GM13977 (cell line): ENCODE measurements around the gene SLC8A1.

ENCODE experiments used
- DNase-seq: peaks from one replicate; pipeline ENCODE4 v3.0.0; 2012; ENCODE audit warnings: low spot score
- CTCF ChIP-seq: IDR thresholded peaks from 2 replicates; pipeline ENCODE4 v1.5.1; 2012; ENCODE audit warnings: mild to moderate bottlenecking, control low read depth; ENCODE audit not compliant: insufficient read depth; ENCODE audit errors: extremely low read depth, missing control alignments
- in situ Hi-C: fragments of 300-500 bp; cut with MboI; formaldehyde crosslinking; loops from one replicate; pipeline ENCODE4 v1.12.0; 2022; ENCODE audit warnings: low sequenced_read_pairs, low pct_unique_long_range_greater_than_20kb, mixed read lengths, inconsistent platforms; ENCODE audit not compliant: unreplicated experiment

Gene SLC8A1

DNA sequence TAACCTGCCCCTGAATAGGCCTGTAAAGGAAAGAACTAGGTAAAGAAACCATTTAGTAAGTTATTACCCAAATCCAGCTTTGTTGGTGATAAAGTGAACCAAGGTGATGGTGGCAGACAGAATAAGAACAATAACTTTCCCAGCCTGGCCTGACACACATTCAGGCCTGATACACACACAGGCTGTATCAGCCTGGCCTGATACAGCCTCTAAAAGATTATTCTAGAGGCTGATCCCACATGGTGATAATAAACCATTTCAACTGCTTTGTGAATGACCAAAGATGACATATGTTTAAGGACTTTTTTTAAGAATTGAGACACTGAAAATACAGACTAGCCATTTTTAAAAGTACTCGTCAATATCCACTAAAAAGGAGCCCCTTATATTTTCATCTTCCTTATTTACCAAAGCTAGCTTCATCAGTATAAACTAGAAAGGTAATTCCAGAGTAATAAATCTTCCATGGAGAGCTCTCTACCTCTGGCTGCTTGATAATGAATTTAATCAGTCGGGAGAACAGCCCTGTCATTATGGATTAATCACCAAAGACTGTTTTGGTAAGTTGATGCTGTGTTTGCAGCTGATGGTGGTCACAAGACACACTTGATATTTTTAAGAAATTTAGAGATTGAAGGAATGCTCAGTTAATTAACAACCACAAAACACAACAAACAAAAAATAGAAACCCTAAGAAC, 77.2 kb downstream of the SLC8A1 start:
- no peak for DNase-seq
- TF ChIP-seq CTCF = no peak
- in situ Hi-C loops = no loop called here

GRCh38 chr2:40373111-40373510, 78.8 kb downstream of the SLC8A1 start:
- DNase-seq = no peak
- TF ChIP-seq CTCF = no peak
- in situ Hi-C loops = no loop called here

DNA sequence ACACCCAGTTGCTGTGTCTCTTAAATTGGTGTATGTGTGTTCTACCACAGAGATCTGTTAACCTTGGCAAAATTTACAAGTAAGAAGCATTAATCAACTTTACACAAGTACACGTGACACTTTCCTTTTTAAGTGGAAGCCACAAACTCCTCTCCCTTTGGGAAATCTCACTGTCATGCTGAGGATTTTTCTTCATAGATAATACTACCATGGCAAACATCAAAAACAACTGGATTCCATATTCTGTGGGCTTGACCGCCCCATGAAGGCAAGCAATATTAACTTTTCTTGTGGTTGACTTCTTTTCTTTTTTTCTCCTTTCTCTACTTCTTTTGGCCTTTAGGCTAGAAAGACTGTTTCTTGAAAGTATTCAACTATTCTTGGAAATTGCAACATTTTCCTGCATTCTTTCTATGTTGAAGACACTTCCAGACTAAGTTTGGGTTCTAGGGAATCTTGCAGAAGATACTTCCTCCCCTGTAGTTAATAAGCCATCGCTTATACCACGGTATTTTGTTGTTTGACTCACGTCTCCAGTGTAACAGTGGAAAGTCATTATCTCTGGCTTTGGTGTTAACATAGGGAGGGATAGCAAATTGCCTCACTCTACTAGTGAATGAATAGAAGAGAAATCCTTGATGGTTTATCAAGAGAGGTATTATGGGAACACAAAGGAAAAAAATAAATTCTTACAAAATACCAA, 79.5 kb downstream of the SLC8A1 start:
- no peak for TF ChIP-seq CTCF
- in situ Hi-C loops = no loop called here
- no peak for DNase-seq

DNA sequence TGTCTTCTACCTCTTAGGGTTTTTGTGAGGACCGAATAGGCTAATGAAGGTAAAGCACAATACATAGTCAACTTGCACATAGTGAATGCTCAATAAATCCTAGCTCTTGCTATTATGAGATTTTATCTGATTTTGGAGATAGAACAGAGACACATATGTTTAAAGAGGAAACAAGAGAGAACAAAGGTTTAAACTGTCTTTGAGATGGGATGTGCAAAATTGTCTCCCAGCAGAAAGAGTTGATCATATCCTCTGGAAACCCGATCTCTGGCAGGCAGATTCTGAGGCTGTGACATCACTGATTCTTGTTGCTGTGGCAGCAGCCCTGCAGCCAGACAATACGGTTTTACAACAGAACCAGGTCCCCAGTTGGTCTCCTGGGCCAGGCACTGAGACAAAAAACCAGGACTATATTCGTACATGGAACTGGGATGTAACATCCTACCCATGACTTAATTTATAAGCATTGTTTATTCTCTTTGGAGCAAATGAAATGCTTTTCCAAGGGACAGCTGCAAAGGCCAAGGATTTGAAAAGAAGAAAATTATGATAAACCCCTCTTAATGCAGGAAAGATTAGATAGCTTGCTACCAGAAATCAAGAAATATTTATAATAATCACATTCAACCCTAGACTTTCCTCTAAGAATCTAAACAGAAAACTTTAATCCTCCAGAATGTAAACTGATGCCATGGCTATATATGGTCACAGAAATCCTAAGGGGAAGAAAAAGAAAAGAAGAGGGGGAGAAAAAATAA, 80.2 kb downstream of the SLC8A1 start:
- in situ Hi-C loops = no loop called here
- no peak for TF ChIP-seq CTCF
- DNase-seq = no peak

DNA sequence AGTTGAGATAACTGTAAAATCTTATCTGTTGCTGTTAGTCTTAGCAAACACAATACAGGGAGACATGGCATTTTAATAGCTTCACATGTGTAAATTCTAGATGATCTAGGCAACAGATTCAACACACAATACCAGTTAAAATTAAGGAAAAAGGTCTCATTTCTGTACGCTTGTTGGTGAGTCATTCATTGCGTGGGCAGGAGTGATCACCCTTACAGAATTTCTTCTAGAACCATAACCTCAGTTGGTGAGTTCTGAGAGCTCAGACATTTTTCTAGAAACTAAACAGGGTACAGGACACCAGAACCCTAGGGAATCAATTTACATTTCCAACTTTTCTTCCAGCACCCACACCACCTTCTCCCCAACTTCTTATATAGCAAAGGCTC, 81.9 kb downstream of the SLC8A1 start:
- in situ Hi-C loops = no loop called here
- no peak for TF ChIP-seq CTCF
- no peak for DNase-seq

DNA sequence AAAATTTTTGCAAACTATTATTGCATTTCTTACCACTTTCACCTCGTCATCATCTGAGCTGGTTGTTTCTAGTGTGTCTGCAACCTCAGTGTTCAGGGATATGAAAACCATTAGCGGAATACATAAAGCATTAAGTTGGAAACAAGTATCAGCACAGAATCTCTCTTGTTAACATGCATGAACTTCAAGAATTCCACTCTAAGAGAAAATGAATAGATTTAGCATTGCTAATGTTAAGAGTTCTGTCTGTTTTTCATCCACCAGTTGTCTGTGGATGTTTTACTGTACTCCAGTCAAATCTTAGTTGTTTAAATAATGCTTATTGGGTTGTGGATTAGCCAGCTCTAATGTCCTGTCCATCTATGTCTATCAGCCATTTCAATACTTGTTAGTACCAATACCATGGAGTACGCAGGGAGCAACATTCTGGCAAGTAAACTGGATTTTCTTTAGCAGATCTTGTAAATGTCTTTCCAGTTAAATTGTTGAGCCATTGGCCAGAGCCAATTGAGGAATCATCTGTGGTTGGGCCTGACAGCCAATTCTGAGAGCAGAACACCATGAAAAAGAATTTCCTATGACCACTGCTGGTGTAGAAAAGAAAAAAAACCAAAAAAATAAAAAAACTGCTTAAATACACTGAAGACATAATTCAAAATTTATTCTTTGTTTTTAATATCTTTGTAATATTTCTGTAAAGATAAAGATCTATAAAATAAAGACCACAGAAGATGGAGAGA, 82.5 kb downstream of the SLC8A1 start:
- in situ Hi-C loops = no loop called here
- DNase-seq = no peak
- no peak for TF ChIP-seq CTCF
